HG02588 (cell line): ENCODE measurements around the gene UBXN1.
"Not testable (repeated sequence)": the region's sequence is repeated elsewhere in the genome, so short reads cannot be mapped to it uniquely, and the experiment has no call there.

Experiments
- ATAC-seq: cut with Tn5 transposase; IDR thresholded peaks from one replicate; pipeline ENCODE4 v1.9.1; 2021; ENCODE audit warnings: mild to moderate bottlenecking, moderate library complexity; ENCODE audit not compliant: unreplicated experiment

Gene UBXN1

GRCh38 chr11:62708793-62709192 is 29.9 kb upstream of the UBXN1 start:
- no peak for ATAC-seq

GRCh38 chr11:62708392-62708791 is 29.5 kb upstream of the UBXN1 start:
- ATAC-seq, result no peak

DNA sequence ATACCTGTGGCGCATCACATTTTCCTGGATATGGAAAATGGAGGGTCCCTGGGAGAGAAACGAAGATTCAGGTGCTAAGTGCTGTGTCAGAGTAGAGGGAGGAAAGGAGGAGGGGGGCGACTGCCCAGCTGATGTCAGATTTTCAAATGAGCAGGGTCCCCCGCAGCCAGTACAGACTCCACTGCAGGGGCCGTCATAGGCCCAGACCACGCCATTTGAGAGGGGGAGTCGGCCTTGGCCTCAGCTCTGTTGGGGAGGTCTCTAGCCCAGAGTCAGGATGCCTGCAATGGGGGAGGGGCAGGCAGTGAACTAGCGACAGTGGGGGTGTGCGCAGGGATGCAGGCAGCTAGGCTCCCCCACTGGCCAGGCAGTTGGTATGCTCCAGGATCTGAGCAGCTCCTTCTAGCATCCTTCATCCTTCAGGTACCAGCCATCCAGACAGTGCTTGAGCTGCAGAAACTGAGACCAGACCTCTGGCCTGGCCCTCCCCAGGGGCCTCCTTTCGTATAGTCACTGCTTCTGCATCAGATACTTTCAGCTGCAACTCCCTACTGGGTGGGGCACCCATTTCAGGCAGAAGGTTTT is 28.5 kb upstream of the UBXN1 start, which contains the start of the genes BSCL2 and GNG3:
Gene BSCL2, minus strand, starts transcription at position 148 of the 585 bp plus-strand sequence. CDS start 229 bp downstream, outside the sequence.
Gene GNG3, plus strand, starts transcription at position 400 of the 585 bp plus-strand sequence. CDS start 620 bp downstream, outside the sequence.
- ATAC-seq, result no peak

GRCh38 chr11:62706850-62707247 is 28.0 kb upstream of the UBXN1 start:
- ATAC-seq, result no peak

- ATAC-seq, result peak; percentile 52
Observed at GRCh38 chr11:62705880-62706849, 27.3 kb upstream of the UBXN1 start.

GRCh38 chr11:62705413-62705812 is 26.5 kb upstream of the UBXN1 start:
- no peak for ATAC-seq

GRCh38 chr11:62703921-62704320 is 25.0 kb upstream of the UBXN1 start:
- not testable (repeated sequence) for ATAC-seq

GRCh38 chr11:62702246-62702645 is 23.4 kb upstream of the UBXN1 start:
- ATAC-seq, result no peak

- no peak for ATAC-seq
Observed at GRCh38 chr11:62694455-62695167, 15.7 kb upstream of the UBXN1 start.

DNA sequence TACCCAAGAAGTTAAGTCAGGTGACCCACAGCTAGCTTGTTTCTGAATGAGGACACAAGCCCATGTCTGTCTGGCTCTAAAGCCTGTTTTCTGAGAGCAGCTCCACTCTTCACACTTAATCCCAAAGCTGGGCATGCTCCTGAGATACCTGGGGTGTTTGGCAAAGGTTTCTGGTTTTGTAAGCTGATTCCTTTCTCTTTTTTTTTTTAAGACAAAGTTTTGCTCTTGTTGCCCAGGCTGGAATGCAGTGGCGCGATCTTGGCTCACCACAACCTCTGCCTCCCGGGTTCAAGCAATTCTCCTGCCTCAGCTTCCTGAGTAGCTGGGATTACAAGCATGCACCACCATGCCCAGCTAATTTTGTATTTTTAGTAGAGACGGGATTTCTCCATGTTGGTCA is 14.8 kb upstream of the UBXN1 start:
- ATAC-seq, result not testable (repeated sequence)

- no peak for ATAC-seq
Observed at GRCh38 chr11:62689421-62690183, 10.7 kb upstream of the UBXN1 start, which contains the start of gene LRRN4CL. TSS of gene LRRN4CL (minus strand) at chr11:62689530. CDS start at chr11:62688508, 1,022 bp downstream.

DNA sequence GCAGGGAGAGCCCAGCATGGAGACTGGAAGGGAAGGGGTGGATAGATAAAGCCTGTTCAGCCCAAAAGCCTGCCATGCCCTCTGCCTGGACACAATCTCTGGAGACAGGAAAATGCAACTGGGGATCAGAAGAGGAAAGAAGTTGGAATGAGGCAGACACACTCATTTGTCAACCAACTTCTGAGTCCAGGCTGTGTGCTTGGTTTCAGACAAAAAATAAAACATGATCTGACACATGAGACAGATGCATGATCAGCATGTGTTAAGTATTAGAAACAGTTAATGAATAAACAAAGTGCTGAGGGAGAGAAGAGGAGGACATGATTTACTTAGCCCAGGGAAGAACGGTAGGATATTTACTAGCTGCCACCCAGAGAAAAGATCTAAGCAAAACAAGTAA is 9.6 kb upstream of the UBXN1 start:
- ATAC-seq, result no peak

DNA sequence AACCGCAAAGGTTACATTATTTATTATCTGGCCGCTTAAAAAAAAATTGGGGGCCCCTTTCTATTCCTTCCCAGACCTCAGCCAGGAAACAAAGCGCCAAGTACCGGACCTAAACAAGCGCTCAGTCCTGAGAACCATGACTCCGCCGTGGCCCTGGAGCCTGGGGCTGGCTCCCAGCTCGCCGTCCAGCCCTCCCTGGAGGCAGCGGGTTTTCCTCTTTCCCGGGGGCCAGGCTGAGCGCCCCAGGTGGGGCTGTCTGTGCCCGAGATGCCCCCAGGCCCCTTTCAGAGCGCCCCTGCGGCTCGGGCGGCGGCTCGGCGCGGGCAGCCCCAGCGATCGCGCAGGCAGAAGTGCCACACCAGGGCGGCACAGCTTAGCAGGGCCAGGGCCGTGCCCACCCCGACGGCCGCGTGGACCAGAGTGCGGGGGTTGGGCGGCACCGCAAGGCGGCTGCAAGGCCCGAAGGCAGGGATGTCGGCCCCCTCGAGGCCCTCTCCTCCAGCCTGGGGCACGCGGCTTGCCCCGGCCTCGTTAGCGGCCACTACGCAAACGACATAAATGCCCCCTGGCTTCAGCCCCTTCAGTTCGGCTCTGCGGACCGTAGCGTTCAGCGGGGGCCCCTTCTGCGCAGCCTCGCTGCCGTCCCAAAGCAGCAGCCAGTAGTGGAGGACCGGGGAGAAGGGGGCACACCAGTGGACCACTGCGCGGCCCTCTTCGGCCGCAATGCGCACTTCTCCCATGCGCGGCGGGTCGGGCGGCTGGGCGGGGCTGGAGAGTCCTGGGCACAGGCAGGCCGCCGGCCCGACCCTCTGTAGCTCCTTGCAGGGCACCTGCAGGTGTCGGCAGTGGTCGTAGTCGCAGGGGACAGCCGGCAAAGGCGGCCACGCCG is 8.9 kb upstream of the UBXN1 start:
- no peak for ATAC-seq

- ATAC-seq, result no peak
Observed at GRCh38 chr11:62682518-62682917, 3.6 kb upstream of the UBXN1 start.

DNA sequence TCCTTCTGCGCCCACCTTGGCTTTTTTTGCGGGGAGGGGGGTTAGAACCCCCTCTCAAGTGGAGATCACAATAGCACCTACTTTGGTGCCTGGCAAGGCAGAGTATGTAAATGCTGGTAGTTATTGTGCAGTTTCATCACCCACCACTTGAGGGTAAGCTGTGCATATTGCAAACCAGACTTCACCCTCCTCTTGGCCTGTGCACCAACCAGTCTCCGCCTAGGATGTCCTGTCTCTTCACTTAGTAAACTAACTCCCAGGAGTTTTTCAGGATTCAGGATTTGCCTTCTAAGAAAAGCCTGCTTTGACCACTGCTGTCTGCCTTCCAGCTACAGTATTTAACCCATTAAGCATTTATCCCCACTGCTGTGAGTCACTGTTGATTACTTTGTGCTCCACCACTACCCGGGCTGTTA is 2.0 kb upstream of the UBXN1 start:
- no peak for ATAC-seq

DNA sequence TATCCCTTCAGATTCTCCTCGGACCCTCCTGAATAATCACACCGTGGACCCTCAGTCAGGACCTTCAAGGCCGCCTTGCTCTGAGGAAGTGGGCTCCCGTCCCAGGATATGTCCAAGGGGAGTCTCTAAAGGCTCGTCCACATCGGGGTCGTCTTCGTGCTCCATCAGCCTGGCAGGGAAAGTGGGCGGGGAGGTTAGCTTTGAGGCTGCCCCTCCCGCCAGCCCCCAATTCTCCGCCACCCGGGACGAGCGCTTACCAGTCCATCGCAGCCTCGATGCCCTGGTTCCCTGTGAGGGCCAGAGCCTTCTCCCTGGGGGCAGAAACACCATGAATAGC is 472 bp downstream of the UBXN1 start:
- ATAC-seq, result no peak

DNA sequence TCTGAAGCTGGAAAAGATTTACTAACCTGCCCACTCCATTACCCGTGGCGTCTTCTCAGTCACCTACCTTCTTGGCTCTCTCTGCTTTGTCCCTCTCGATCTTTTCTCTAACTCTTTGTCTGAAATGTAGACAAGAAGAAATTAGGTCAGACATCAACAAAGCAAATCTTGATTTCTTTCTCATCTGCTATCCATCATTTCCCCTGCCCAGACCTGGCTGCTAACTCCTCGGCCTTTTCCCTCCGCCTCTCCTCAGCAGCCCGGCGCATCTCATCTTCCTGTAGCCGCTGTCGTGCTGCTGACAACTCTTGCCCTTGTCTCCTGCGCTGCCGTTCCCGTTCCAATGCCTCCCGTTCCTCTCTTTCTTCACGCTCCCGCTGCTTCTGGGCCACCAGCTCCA is 1.2 kb downstream of the UBXN1 start:
- no peak for ATAC-seq

- no peak for ATAC-seq
Observed at GRCh38 chr11:62677156-62677555, 1.7 kb downstream of the UBXN1 start.

DNA sequence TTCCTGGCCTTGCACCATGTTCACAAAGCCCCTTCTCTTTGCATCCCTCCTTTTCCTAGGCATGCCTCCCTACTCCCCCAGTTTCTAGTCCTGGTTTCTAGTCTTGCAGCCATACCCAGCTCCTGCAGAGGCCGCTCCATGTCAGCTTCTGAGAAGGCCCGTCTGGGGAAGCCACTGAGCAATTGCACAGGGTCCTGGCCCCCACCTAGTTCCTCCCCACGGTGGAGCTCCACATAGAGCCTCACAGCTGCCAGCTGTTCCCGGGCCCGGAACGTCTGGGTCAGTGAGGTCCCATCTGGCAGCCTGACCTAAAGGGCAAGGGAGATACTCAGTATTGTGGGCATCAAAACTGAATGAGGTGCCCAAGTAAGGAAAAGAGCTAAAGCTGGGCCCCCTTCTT is 2.2 kb downstream of the UBXN1 start:
- ATAC-seq, result no peak

DNA sequence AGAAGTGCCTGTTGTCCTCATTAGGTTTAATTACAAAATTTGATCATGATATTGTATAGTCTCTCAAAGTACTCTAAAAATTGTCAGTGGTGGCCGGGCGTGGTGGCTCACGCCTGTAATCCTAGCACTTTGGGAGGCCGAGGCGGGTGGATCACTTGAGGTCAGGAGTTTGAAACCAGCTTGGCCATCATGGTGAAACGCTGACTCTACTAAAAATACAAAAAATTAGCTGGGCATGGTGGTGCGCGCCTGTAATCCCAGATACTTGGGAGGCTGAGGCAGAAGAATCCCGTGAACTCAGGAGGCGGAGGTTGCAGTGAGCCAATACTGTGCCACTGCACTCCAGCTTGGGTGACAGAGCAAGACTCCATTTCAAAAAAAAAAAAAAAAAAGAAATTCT is 3.5 kb downstream of the UBXN1 start:
- ATAC-seq, result not testable (repeated sequence)
